Measurements from ENCODE around the gene RAD18. TPM values are rescaled to one million over a fixed set of nuclear protein-coding genes. Genes with fewer than 3 reads are reported as not detected.

RAD18 gene
- total RNA-seq, 2 donors from 2014 or later, result 51.6 to 69.2 TPM

DNA sequence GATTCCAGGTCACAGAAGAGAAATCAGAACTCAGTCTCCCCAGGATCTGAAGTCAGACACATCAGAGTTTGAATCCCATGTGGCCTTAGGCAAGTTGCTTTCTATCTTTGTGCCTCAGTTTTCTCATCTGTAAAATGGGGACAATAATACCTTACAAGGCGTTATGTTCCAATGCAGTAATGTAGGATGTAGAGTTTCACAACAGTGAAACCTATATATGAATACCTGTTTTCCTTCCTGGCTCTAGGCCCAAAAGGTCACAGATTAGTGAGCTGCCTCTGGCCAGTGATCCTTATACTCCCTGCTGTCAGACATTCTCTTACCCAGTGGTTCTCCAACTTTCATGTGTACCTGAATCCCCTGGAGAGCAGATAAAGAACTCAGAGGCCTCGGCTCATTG lies 121.0 kb downstream of the RAD18 start:
- DNase-seq (ENCODE audit: low spot score in 2 of 2) (no peak), ATAC-seq (no peak)
- Mint-ChIP-seq H3K36me3 (no peaks in the 10 kb centered on the region), H3K27ac (no peak overlapping the region), H3K9me3 (no peaks in the 10 kb centered on the region)

DNA sequence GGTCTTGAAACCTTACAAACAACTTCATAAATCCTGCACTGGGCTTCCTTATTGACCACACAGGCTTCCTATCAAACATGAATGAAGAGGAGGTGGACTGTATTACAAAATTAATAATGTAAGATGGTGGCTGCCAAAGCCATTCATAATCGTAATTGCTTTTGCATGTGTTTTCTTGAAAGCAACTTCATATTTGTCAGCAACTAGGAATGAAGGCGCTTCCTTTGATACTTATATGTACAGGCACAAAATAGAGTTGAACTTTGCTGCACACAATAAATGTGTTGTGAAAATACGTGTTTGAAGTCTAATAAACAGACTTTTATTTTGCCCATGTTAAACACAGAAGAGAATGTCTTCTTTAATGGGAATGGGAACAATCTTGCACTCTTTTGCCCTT lies 121.8 kb downstream of the RAD18 start:
- no peaks in the 10 kb centered on the region for H3K36me3 Mint-ChIP-seq
- DNase-seq (ENCODE audit: low spot score in 2 of 2) (no peak), ATAC-seq (no peak)
- H3K27ac Mint-ChIP-seq, result no peak overlapping the region
- H3K9me3 Mint-ChIP-seq, result no peaks in the 10 kb centered on the region

GRCh38 chr3:8840556-8840955 lies 122.7 kb downstream of the RAD18 start:
- H3K9me3 Mint-ChIP-seq, result no peaks in the 10 kb centered on the region
- no peaks in the 10 kb centered on the region for H3K36me3 Mint-ChIP-seq
- DNase-seq (ENCODE audit: low spot score in 2 of 2), result no peak
- ATAC-seq, result no peak
- H3K27ac Mint-ChIP-seq, result no peak overlapping the region

- Mint-ChIP-seq H3K36me3 (no peaks in the 10 kb centered on the region), H3K27ac (no peak overlapping the region), H3K9me3 (no peaks in the 10 kb centered on the region)
- no peak for ATAC-seq
- no peak for DNase-seq (ENCODE audit: low spot score in 2 of 2)
Observed at GRCh38 chr3:8839607-8840325, 123.5 kb downstream of the RAD18 start.

DNA sequence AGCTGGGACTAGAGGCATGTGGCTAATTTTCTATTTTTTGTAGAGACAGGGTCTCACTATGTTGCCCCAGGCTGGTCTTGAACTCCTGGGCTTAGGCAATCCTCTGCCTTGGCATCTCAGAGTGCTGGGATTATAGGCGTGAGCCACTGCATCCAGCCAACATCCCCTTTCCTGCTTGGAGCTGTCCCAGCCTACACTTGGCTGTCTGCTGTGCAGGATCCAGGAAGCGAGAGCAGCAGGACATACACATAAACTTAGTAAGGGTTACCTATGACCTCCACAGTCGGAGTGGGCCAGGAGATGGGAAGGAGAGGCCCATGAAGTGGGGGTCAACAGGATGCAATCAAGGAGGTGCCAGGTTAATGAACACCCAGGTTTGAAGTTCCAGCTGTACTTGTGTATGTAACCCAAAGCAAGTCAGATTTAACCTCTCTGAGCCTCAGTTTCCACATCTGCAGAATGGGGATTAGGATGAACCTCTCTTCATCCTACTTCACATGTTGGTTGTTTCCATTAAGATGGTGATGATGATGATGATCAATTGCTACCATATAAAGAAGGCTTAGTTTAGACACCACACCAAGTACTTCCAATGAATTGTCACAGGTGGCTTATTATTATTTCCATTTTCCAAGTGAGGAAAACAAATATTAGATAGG lies 124.4 kb downstream of the RAD18 start:
- Mint-ChIP-seq H3K36me3 (no peaks in the 10 kb centered on the region), H3K27ac (no peak overlapping the region), H3K9me3 (no peaks in the 10 kb centered on the region)
- DNase-seq (ENCODE audit: low spot score in 2 of 2) (no peak), ATAC-seq (no peak)

DNA sequence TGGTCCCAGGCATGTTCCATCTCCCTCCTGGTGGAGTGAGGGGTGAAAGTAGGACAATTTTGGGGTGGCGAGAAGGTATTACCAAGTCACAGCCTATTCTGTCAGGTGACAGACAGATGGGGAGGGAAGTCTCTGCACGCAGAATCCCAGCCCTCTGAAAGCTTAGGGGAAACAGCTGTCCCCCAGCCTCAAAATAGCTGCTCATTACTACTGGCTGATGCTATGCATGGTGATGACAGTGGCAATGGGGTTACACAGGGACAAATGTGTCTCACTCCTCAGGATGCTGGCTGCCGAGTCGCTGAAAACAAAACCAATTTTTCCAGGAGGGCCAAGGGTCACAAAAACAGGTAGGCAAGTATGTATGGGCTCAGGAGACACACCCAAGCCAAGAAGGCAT lies 125.0 kb downstream of the RAD18 start:
- ATAC-seq, result no peak
- no peak for DNase-seq (ENCODE audit: low spot score in 2 of 2)
- H3K36me3 Mint-ChIP-seq, result no peaks in the 10 kb centered on the region
- no peaks in the 10 kb centered on the region for H3K9me3 Mint-ChIP-seq
- H3K27ac Mint-ChIP-seq, result no peak overlapping the region

- no peak for ATAC-seq
- no peak for DNase-seq (ENCODE audit: low spot score in 2 of 2)
- H3K36me3 Mint-ChIP-seq, result no peaks in the 10 kb centered on the region
- no peaks in the 10 kb centered on the region for H3K9me3 Mint-ChIP-seq
- no peak overlapping the region for H3K27ac Mint-ChIP-seq
Observed at GRCh38 chr3:8837162-8837561, 126.1 kb downstream of the RAD18 start.

- no peak for ATAC-seq
- peak overlapping the region in 1 of 2 donors; percentile 70 for H3K27ac Mint-ChIP-seq
- DNase-seq (ENCODE audit: low spot score in 2 of 2), result no peak
- H3K36me3 Mint-ChIP-seq, result no peaks in the 10 kb centered on the region
- no peaks in the 10 kb centered on the region for H3K9me3 Mint-ChIP-seq
Observed at GRCh38 chr3:8836096-8836495, 127.2 kb downstream of the RAD18 start.

DNA sequence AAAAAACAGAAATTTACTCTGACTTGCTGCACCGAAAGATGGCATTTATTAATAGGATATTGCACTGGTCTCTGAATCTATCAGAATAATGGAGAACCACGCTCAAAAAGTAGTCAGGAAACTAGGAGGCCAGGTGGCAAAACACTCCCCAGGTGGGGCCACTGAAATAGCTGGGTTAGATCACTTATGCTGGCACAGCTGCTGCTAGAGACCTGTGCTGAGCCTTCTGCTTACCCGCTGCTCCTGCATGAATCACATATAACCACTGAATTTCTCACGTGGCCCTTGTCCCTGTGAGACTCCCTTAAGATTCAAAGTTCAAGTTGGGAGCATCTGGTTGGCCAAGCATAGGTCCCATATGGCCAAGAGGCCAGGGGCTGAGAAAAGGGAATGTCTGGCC lies 127.9 kb downstream of the RAD18 start:
- Mint-ChIP-seq H3K27ac (no peak overlapping the region), H3K9me3 (no peaks in the 10 kb centered on the region), H3K36me3 (no peaks in the 10 kb centered on the region)
- DNase-seq (ENCODE audit: low spot score in 2 of 2) (no peak), ATAC-seq (no peak)

DNA sequence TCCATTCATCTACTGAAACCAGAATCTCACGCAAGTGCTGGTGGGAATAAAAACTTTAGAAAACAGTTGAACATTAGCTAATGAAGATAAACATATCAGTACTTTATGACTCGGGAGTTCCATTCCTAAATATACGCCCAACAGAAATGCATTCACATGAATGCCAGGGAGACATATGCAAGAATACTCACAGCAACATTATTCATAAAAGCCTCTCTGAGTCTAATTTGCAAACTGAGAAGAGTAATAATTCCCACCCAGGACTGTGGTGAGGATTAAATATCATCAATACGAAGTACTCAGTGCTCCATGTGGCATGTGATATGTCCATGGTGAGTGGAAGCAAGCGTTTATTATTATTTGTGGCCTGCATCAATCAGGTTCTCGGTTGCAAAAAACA lies 128.3 kb downstream of the RAD18 start:
- Mint-ChIP-seq H3K36me3 (no peaks in the 10 kb centered on the region), H3K9me3 (no peaks in the 10 kb centered on the region), H3K27ac (no peak overlapping the region)
- no peak for ATAC-seq
- DNase-seq (ENCODE audit: low spot score in 2 of 2), result no peak

DNA sequence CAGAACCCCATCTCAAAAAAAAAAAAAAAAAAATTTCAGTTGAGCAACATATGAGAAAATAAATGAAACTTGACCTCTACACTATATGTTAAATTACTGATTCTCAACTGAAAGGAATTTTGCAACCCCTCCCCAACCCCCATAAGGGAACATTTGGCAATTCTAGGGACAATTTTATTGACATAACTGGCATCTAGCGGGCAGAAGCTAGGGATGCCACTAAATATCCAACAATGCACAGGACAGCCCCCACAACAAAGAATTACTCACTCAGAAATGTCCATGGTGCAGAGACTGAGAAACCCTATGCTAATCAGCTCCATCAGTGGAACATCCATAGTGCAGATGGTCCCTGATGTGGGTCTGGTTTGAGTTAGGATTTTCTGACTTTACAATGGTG lies 135.6 kb downstream of the RAD18 start:
- DNase-seq (ENCODE audit: low spot score in 2 of 2), result no peak
- ATAC-seq, result no peak
- Mint-ChIP-seq H3K36me3 (no peaks in the 10 kb centered on the region), H3K9me3 (peaks cover 0 to 1% of the 10 kb centered on the region in 2 donors), H3K27ac (no peak overlapping the region)

Other genes starting within 250 kb of the RAD18 start
- not detected for gene CAV3, start 229.7 kb downstream of the RAD18 start, total RNA-seq
- 1 to 10 TPM in 1 of 2 donors, under 1 TPM in 1; 0.89 to 3.6 TPM for gene OXTR, start 193.9 kb downstream of the RAD18 start, total RNA-seq